HG03039 (cell line): ENCODE results near the gene FOCAD.

Experiments
- ATAC-seq: cut with Tn5 transposase; IDR thresholded peaks from one replicate; pipeline ENCODE4 v1.9.1; 2021; ENCODE audit warnings: mild to moderate bottlenecking, moderate library complexity; ENCODE audit not compliant: unreplicated experiment

FOCAD gene

GRCh38 chr9:20996809-20997208, 312.8 kb downstream of the FOCAD start:
- no peak for ATAC-seq

- ATAC-seq: peak; percentile 73
These were observed 313.5 kb downstream of the FOCAD start for GRCh38 chr9:20997503-20998076.

GRCh38 chr9:21001581-21001980, 317.5 kb downstream of the FOCAD start:
- no peak for ATAC-seq

GRCh38 chr9:21002040-21002439, 318.0 kb downstream of the FOCAD start:
- ATAC-seq: no peak

- no peak for ATAC-seq
These were observed 331.2 kb downstream of the FOCAD start for GRCh38 chr9:21015129-21015815.

GRCh38 chr9:21015995-21016394, 331.9 kb downstream of the FOCAD start:
- ATAC-seq: no peak

GRCh38 chr9:21016701-21017491, 332.8 kb downstream of the FOCAD start:
- no peak for ATAC-seq

- no peak for ATAC-seq
These were observed 334.1 kb downstream of the FOCAD start for GRCh38 chr9:21018177-21018576.

- no peak for ATAC-seq
These were observed 339.8 kb downstream of the FOCAD start for GRCh38 chr9:21023861-21024260.

- ATAC-seq: no peak
These were observed 343.2 kb downstream of the FOCAD start for GRCh38 chr9:21027295-21027694.

GRCh38 chr9:21028466-21028865, 344.4 kb downstream of the FOCAD start:
- ATAC-seq: no peak

- ATAC-seq: no peak
These were observed 345.6 kb downstream of the FOCAD start for GRCh38 chr9:21029661-21030060.

- ATAC-seq: peak; percentile 73
These were observed 346.5 kb downstream of the FOCAD start for GRCh38 chr9:21030389-21031035.

- peak; percentile 72 for ATAC-seq
These were observed 347.2 kb downstream of the FOCAD start, which contains the start of gene HACD4 for GRCh38 chr9:21031091-21031807. HACD4 (minus strand) TSS chr9:21031640; CDS start chr9:21031590, 50 bp downstream.

- no peak for ATAC-seq
These were observed 347.7 kb downstream of the FOCAD start for GRCh38 chr9:21031808-21032183.

GRCh38 chr9:21037278-21037677, 353.2 kb downstream of the FOCAD start:
- no peak for ATAC-seq

GRCh38 chr9:21039302-21039701, 355.2 kb downstream of the FOCAD start:
- no peak for ATAC-seq

GRCh38 chr9:21042466-21042865, 358.4 kb downstream of the FOCAD start:
- no peak for ATAC-seq

- ATAC-seq: no peak
These were observed 359.8 kb downstream of the FOCAD start for GRCh38 chr9:21043841-21044240.
